Peyer's patch (tissue), 4 donors: ENCODE results near the gene KLHL5. TPM values are rescaled to one million over a fixed set of nuclear protein-coding genes. Genes with fewer than 3 reads are reported as not detected.

Experiments used
- DNase-seq, 3 donors: peaks; one replicate each; pipeline ENCODE4 v3.0.0-alpha.2; 2017 to 2019
- H3K27ac ChIP-seq, 4 donors: fragments of 200-600 bp; sonication (generic); one replicate each; pipeline ENCODE4 v1.5.1; 2016 to 2019
- H3K27me3 ChIP-seq, 2 donors: fragments of 200-600 bp; sonication (generic); one replicate each; pipeline ENCODE4 v1.5.1; 2019
- H3K36me3 ChIP-seq, 3 donors: fragments of 200-600 bp; sonication (generic); one replicate each; pipeline ENCODE4 v1.5.1; 2016 to 2019
- H3K4me1 ChIP-seq, 4 donors: fragments of 200-600 bp; sonication (generic); one replicate each; pipeline ENCODE4 v1.5.1; 2016 to 2019
- H3K4me3 ChIP-seq, 4 donors: fragments of 200-600 bp; sonication (generic); 1 replicate in 3 of 4; 2 replicates in 1 of 4; pipeline ENCODE4 v1.5.1; 2016 to 2019; ENCODE audit warnings: mild to moderate bottlenecking in 1 of 4
- H3K9me3 ChIP-seq, 4 donors: fragments of 200-600 bp; sonication (generic); one replicate each; pipeline ENCODE4 v1.5.1; 2016 to 2019; ENCODE audit warnings: mild to moderate bottlenecking in 1 of 4
- POLR2A ChIP-seq, 2 donors: fragments of 450-650 bp; IDR thresholded peaks; one replicate each; pipeline ENCODE4 v1.5.1; 2017; ENCODE audit warnings: antibody characterized with exemption in 2 of 2, mild to moderate bottlenecking in 2 of 2, moderate library complexity in 2 of 2
- total RNA-seq, 4 donors: library from RNA; depleted of rRNA; stranded (reverse); fragments of >200 nt; gene quantifications; one replicate each; pipeline ENCODE4 v1.1.0, GENCODE V29; 2016
- TF ChIP-seq, protein P1 (sequence below), 6 experiments: fragments of 450-650 bp in 4 of 6; fragments of 200-600 bp in 2 of 6; sonication (generic) in 1 of 6; IDR thresholded peaks; one replicate each; pipeline ENCODE4 v1.5.1; 2017 to 2019; ENCODE audit warnings: antibody characterized with exemption in 6 of 6, mild to moderate bottlenecking in 3 of 6, moderate library complexity in 1 of 6

The KLHL5 gene
- total RNA-seq, 4 donors from 2014 or later = 7.2 to 41.3 (median 12.1) TPM

- Histone ChIP-seq H3K27ac (no peak overlapping the region), H3K27me3 (no peaks in the 10 kb centered on the region), H3K36me3 (no peaks in the 10 kb centered on the region), H3K4me1 (no peaks in the 10 kb centered on the region), H3K9me3 (no peaks in the 10 kb centered on the region), H3K4me3 (no peak overlapping the region)
- no peak for DNase-seq
- no peak for TF ChIP-seq POLR2A (IDR thresholded peaks at IDR 0.05)
Measured at GRCh38 chr4:39050590-39050989, 11.4 kb upstream of the KLHL5 start.

- no peaks in the 10 kb centered on the region for H3K36me3 ChIP-seq
- no peak overlapping the region for H3K4me3 ChIP-seq
- no peak for DNase-seq
- no peak overlapping the region for H3K27ac ChIP-seq
- no peaks in the 10 kb centered on the region for H3K9me3 ChIP-seq
- no peak for TF ChIP-seq POLR2A (IDR thresholded peaks at IDR 0.05)
- TF ChIP-seq, protein P1, sequence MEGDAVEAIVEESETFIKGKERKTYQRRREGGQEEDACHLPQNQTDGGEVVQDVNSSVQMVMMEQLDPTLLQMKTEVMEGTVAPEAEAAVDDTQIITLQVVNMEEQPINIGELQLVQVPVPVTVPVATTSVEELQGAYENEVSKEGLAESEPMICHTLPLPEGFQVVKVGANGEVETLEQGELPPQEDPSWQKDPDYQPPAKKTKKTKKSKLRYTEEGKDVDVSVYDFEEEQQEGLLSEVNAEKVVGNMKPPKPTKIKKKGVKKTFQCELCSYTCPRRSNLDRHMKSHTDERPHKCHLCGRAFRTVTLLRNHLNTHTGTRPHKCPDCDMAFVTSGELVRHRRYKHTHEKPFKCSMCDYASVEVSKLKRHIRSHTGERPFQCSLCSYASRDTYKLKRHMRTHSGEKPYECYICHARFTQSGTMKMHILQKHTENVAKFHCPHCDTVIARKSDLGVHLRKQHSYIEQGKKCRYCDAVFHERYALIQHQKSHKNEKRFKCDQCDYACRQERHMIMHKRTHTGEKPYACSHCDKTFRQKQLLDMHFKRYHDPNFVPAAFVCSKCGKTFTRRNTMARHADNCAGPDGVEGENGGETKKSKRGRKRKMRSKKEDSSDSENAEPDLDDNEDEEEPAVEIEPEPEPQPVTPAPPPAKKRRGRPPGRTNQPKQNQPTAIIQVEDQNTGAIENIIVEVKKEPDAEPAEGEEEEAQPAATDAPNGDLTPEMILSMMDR (IDR thresholded peaks at IDR 0.05) = no peak
- H3K4me1 ChIP-seq = no peaks in the 10 kb centered on the region
- no peaks in the 10 kb centered on the region for H3K27me3 ChIP-seq
Measured at GRCh38 chr4:39051492-39051891, 10.5 kb upstream of the KLHL5 start.

DNA sequence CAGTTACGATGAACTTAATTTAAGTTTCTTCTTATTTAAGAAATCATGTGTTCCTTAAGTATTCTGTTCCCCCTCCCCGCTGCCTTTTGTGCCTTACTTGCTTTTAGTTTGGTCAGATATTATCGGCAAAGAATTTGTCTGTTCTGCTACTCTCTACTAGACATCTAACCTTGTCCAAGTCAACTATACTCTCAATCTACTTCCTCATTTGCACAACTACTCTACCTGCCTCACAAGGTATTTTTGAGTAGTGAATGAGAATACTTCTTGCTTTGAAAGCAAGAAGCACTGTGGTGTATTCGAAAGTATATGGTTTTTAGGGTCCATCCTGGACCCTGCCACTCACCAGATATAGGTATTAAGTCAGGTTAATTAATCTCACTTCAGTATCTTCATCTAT lies 8.0 kb upstream of the KLHL5 start:
- Histone ChIP-seq H3K4me1 (no peaks in the 10 kb centered on the region), H3K36me3 (no peaks in the 10 kb centered on the region), H3K4me3 (no peak overlapping the region), H3K27me3 (no peaks in the 10 kb centered on the region), H3K9me3 (no peaks in the 10 kb centered on the region), H3K27ac (no peak overlapping the region)
- no peak for TF ChIP-seq POLR2A (IDR thresholded peaks at IDR 0.05)
- TF ChIP-seq, protein P1 (IDR thresholded peaks at IDR 0.05) = no peak
- no peak for DNase-seq

- TF ChIP-seq, protein P1 (IDR thresholded peaks at IDR 0.05) = no peak
- TF ChIP-seq POLR2A (IDR thresholded peaks at IDR 0.05) = no peak
- H3K9me3 ChIP-seq = no peaks in the 10 kb centered on the region
- no peak for DNase-seq
- no peaks in the 10 kb centered on the region for H3K36me3 ChIP-seq
- no peaks in the 10 kb centered on the region for H3K27me3 ChIP-seq
- no peak overlapping the region for H3K4me3 ChIP-seq
- H3K27ac ChIP-seq = no peak overlapping the region
- no peaks in the 10 kb centered on the region for H3K4me1 ChIP-seq
Measured at GRCh38 chr4:39054497-39054896, 7.5 kb upstream of the KLHL5 start.

GRCh38 chr4:39056023-39056422 lies 6.0 kb upstream of the KLHL5 start:
- H3K4me1 ChIP-seq = no peaks in the 10 kb centered on the region
- no peaks in the 10 kb centered on the region for H3K9me3 ChIP-seq
- H3K4me3 ChIP-seq = no peak overlapping the region
- no peak for TF ChIP-seq POLR2A (IDR thresholded peaks at IDR 0.05)
- TF ChIP-seq, protein P1 (IDR thresholded peaks at IDR 0.05) = no peak
- H3K27me3 ChIP-seq = no peaks in the 10 kb centered on the region
- DNase-seq = no peak
- H3K36me3 ChIP-seq = no peaks in the 10 kb centered on the region
- H3K27ac ChIP-seq = no peak overlapping the region

DNA sequence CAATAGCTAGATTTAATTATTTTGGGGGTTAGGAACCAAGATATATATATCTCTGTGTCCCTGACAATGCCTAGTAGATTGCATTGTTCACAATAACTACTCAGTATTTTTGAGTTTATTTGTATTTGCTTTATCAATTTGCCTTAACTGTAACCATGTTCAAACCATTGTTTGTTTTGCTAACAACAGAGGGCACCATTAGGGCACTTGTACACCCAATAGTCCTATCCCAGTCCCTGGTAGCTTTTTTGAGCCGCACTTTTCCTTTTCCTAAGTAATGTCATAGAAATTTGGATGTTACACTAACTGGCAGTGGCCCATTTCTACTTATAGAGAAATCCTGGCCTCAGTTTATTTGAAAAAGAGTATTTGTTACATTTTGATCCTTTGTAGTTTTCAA lies 575 bp upstream of the KLHL5 start:
- Histone ChIP-seq H3K27me3 (no peaks in the 10 kb centered on the region), H3K36me3 (no peaks in the 10 kb centered on the region), H3K9me3 (no peaks in the 10 kb centered on the region), H3K27ac (no peak overlapping the region), H3K4me1 (no peaks in the 10 kb centered on the region), H3K4me3 (no peak overlapping the region)
- no peak for DNase-seq
- TF ChIP-seq, protein P1 (IDR thresholded peaks at IDR 0.05) = no peak
- no peak for TF ChIP-seq POLR2A (IDR thresholded peaks at IDR 0.05)
